PFSK-1 (cell line): Measurements from ENCODE around the gene LLPH.

ENCODE experiments used
- FOXP2 ChIP-seq: optimal IDR thresholded peaks from 2 replicates; pipeline ENCODE3; 2011; ENCODE audit warnings: borderline replicate concordance, control low read depth, inconsistent platforms; ENCODE audit not compliant: insufficient read depth; ENCODE audit errors: extremely low read length, extremely low read depth
- POLR2AphosphoS5 ChIP-seq: IDR thresholded peaks from 2 replicates; pipeline ENCODE4 v1.6.1; 2012; ENCODE audit warnings: low read depth, mild to moderate bottlenecking, control low read depth, low read length, moderate library complexity
- SIN3A ChIP-seq: IDR thresholded peaks from 2 replicates; pipeline ENCODE4 v1.6.1; 2012; ENCODE audit warnings: mild to moderate bottlenecking, low read length, moderate library complexity, borderline replicate concordance; ENCODE audit not compliant: insufficient read depth
- TAF1 ChIP-seq: IDR thresholded peaks from 2 replicates; pipeline ENCODE4 v1.6.1; 2012; ENCODE audit warnings: low read length, control low read depth, borderline replicate concordance; ENCODE audit not compliant: insufficient read depth
- TF ChIP-seq, protein P1 (sequence below), 2 experiments: IDR thresholded peaks; 2 replicates each; pipeline versions ENCODE4 v1.6.1 to v1.8.0; 2011 to 2012; ENCODE audit warnings: low read depth in 2 of 2, low read length in 2 of 2, control low read depth in 1 of 2, inconsistent platforms in 1 of 2, mild to moderate bottlenecking in 1 of 2, moderate library complexity in 1 of 2; ENCODE audit not compliant: insufficient read depth in 1 of 2

LLPH gene

DNA sequence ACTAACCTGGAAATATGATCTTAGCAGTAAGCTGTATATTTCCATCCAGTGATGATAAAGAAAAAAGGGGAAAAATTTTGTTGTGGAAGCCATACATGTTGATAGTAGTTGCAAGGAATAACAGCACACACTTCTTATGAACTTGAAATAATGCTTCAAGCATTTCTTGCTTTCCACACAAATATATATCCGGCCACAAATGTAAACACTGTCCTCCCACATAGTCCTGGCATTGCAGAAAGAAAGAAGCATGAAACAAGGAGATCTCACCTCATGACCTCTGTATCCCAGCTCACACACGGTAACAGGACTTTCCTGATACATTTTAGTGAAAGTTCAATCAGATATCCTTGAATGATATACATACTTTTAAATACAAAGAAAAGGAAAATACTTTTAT, 56.0 kb downstream of the LLPH start:
- TF ChIP-seq, protein P1, sequence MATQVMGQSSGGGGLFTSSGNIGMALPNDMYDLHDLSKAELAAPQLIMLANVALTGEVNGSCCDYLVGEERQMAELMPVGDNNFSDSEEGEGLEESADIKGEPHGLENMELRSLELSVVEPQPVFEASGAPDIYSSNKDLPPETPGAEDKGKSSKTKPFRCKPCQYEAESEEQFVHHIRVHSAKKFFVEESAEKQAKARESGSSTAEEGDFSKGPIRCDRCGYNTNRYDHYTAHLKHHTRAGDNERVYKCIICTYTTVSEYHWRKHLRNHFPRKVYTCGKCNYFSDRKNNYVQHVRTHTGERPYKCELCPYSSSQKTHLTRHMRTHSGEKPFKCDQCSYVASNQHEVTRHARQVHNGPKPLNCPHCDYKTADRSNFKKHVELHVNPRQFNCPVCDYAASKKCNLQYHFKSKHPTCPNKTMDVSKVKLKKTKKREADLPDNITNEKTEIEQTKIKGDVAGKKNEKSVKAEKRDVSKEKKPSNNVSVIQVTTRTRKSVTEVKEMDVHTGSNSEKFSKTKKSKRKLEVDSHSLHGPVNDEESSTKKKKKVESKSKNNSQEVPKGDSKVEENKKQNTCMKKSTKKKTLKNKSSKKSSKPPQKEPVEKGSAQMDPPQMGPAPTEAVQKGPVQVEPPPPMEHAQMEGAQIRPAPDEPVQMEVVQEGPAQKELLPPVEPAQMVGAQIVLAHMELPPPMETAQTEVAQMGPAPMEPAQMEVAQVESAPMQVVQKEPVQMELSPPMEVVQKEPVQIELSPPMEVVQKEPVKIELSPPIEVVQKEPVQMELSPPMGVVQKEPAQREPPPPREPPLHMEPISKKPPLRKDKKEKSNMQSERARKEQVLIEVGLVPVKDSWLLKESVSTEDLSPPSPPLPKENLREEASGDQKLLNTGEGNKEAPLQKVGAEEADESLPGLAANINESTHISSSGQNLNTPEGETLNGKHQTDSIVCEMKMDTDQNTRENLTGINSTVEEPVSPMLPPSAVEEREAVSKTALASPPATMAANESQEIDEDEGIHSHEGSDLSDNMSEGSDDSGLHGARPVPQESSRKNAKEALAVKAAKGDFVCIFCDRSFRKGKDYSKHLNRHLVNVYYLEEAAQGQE (IDR thresholded peaks at IDR 0.05; ENCODE audit: insufficient read depth in 1 of 2, low read depth in 2 of 2, low read length in 2 of 2): no peak
- TF ChIP-seq FOXP2 (no peak), TAF1 (no peak), SIN3A (no peak), POLR2AphosphoS5 (no peak)

DNA sequence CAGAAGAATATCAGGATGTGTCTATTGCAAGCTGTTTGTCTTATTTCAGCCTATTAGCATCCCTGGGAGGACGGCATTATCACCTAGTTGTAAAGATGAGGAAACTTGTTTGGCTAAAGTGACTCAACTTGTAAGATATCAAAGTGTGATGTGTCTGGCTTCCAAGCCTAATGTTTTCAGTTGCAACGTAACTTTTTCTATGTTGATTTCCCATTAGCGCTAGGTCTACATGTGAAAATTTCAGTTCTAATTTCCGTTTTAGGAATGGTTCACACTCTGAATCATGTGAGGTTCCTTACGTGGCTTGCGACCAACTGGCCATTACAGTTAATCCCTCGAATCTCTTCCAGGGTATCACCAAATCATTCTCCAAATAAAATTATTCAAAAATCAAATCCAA, 58.0 kb downstream of the LLPH start:
- TF ChIP-seq SIN3A (no peak), POLR2AphosphoS5 (no peak), FOXP2 (no peak), TAF1 (no peak)
- TF ChIP-seq, protein P1 (IDR thresholded peaks at IDR 0.05; ENCODE audit: insufficient read depth in 1 of 2, low read depth in 2 of 2, low read length in 2 of 2): no peak

DNA sequence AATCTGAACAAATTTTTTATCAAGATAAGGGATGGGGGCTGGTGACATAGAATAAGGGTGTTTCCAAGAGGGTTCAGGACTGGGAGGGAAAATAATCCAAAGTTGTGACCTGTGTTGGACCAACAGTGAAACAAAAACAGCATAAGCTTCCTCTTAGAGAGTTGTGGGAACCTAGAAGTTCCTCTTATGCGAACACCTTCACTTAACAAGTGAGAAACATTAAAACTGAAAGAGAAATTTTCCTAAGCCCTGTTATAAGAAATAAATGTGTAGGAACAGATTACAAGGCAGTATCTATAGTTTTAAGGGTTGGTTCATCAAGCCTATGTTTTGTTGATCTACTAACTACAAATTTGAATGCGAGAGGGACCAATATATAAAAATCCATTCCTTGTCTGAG, 58.4 kb downstream of the LLPH start:
- TF ChIP-seq POLR2AphosphoS5: no peak
- TF ChIP-seq, protein P1 (IDR thresholded peaks at IDR 0.05; ENCODE audit: insufficient read depth in 1 of 2, low read depth in 2 of 2, low read length in 2 of 2): no peak
- no peak for TF ChIP-seq FOXP2
- no peak for TF ChIP-seq TAF1

DNA sequence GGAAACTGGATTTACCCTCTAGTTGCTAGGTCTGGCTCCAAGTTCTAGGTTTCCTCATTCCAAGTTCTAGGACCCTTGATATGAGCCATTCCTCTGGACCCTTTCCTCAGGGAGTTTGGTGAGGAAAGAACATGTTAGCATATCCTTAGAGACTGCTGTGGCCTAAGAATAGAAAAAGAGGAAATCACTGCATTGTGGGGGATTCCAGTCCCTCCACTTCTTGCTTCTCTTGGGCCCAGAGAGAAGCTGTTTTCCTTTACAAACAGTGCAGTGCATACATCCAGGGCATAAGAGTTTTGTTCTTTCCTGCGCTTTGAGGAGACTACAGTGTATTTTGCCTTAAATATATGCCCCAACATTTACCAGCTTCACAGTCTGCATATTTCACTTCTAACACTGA, 59.0 kb downstream of the LLPH start:
- TF ChIP-seq FOXP2 (no peak), SIN3A (no peak), TAF1 (no peak), POLR2AphosphoS5 (no peak)
- TF ChIP-seq, protein P1 (IDR thresholded peaks at IDR 0.05; ENCODE audit: insufficient read depth in 1 of 2, low read depth in 2 of 2, low read length in 2 of 2): no peak

DNA sequence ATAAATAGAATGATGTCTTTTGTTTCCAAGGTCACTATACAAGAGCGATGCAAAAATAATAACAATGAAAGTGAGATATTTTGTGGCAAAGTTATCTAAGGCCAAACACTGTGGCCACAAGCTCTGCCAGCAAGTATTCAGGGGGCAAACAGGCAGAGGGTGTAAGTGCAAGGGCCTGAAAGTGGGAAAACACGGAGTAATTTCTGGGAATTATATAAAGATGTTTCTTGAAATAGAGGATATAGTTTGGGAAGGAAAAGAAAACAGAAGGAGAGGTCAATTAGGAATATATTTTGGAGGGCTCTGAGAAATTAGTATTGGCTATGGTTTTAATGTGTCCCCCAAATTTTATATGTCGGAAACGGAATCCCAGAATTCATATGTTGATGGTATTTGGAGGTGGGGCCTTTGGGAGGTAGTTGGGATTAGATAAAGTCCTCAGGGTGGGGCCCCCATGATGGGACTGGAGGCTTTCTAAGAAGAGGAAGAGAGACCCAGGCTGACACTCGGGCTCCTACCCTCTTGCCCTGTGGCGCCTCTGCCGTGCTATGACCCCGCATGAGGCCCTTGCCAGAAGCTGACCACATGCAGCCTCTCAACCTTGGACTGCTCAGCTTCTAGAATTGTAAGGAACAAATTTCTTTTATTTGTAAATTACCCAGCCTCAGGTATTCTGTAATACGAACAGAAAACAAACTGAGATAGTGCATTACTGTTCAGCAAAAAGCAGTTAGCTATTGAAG, 60.0 kb downstream of the LLPH start:
- TF ChIP-seq POLR2AphosphoS5 (no peak), FOXP2 (no peak), TAF1 (no peak), SIN3A (no peak)
- TF ChIP-seq, protein P1 (IDR thresholded peaks at IDR 0.05; ENCODE audit: insufficient read depth in 1 of 2, low read depth in 2 of 2, low read length in 2 of 2): no peak
